Ovary (tissue), 3 donors: ENCODE results near the gene STK39.

Source experiments
- CTCF ChIP-seq, 3 donors: fragments of 450-650 bp in 2 of 3; fragments of 200-600 bp in 1 of 3; IDR thresholded peaks; one replicate each; pipeline versions ENCODE4 v1.5.1 to v1.8.0; 2016 to 2022; ENCODE audit warnings: antibody characterized with exemption in 3 of 3, mild to moderate bottlenecking in 1 of 3
- EP300 ChIP-seq: sonication (generic); formaldehyde crosslinking; IDR thresholded peaks from one replicate; pipeline ENCODE4 v1.6.1; 2017; ENCODE audit warnings: antibody characterized with exemption
- POLR2A ChIP-seq: fragments of 450-650 bp; IDR thresholded peaks from one replicate; pipeline ENCODE4 v1.6.1; 2017; ENCODE audit warnings: antibody characterized with exemption, mild to moderate bottlenecking, moderate library complexity
- donor health status: DM: no; HTN: no; CAD: no.

- TF ChIP-seq CTCF (IDR thresholded peaks at IDR 0.05): no peak
- TF ChIP-seq EP300: no peak
- TF ChIP-seq POLR2A: no peak
These were observed 5.6 kb downstream of the STK39 start for GRCh38 chr2:168241746-168242145.
